Adipocyte (in vitro differentiated cells): ENCODE measurements around the gene KCNMA1.

Source experiments
- DNase-seq: peaks from one replicate; pipeline ENCODE4 v3.0.0-alpha.2; 2015; ENCODE audit warnings: low read depth
- H3K27me3 ChIP-seq: replicated peaks from 2 replicates; pipeline ENCODE4 v1.7.0; 2013; ENCODE audit warnings: mild to moderate bottlenecking, low read length, moderate library complexity; ENCODE audit not compliant: control insufficient read depth, insufficient read depth
- H3K36me3 ChIP-seq: 2 replicates; pipeline ENCODE4 v1.7.0; 2013; ENCODE audit warnings: low read length, mild to moderate bottlenecking, moderate library complexity; ENCODE audit not compliant: control insufficient read depth, insufficient read depth, severe bottlenecking
- H3K4me1 ChIP-seq: 2 replicates; pipeline ENCODE4 v1.7.0; 2013; ENCODE audit warnings: mild to moderate bottlenecking, low read length, moderate library complexity; ENCODE audit not compliant: control insufficient read depth, insufficient read depth
- H3K4me3 ChIP-seq: 2 replicates; pipeline ENCODE4 v1.7.0; 2013; ENCODE audit warnings: mild to moderate bottlenecking, low read length, moderate library complexity
- H3K9ac ChIP-seq: 2 replicates; pipeline ENCODE4 v1.7.0; 2013; ENCODE audit warnings: mild to moderate bottlenecking, low read length, moderate library complexity
- H3K9me3 ChIP-seq: 2 replicates; pipeline ENCODE4 v1.7.0; 2013; ENCODE audit warnings: mild to moderate bottlenecking, low read length, moderate library complexity; ENCODE audit not compliant: control insufficient read depth

KCNMA1 gene

GRCh38 chr10:77175631-77176222 lies 461.9 kb downstream of the KCNMA1 start:
- Histone ChIP-seq H3K4me3 (no peak overlapping the region), H3K27me3 (no peaks in the 10 kb centered on the region), H3K9ac (no peak overlapping the region), H3K9me3 (no peaks in the 10 kb centered on the region), H3K4me1 (peaks cover 19% of the 10 kb centered on the region), H3K36me3 (no peaks in the 10 kb centered on the region)
- DNase-seq, result no peak

GRCh38 chr10:77173615-77174461 lies 463.8 kb downstream of the KCNMA1 start:
- Histone ChIP-seq H3K36me3 (no peaks in the 10 kb centered on the region), H3K9ac (no peak overlapping the region), H3K9me3 (no peaks in the 10 kb centered on the region), H3K4me3 (no peak overlapping the region), H3K27me3 (no peaks in the 10 kb centered on the region), H3K4me1 (peaks cover under 1% of the 10 kb centered on the region)
- DNase-seq, result peak; percentile 92

- H3K27me3 ChIP-seq, result no peaks in the 10 kb centered on the region
- H3K4me1 ChIP-seq, result no peaks in the 10 kb centered on the region
- no peak overlapping the region for H3K4me3 ChIP-seq
- H3K9ac ChIP-seq, result no peak overlapping the region
- H3K9me3 ChIP-seq, result no peaks in the 10 kb centered on the region
- no peaks in the 10 kb centered on the region for H3K36me3 ChIP-seq
- no peak for DNase-seq
These were observed 465.5 kb downstream of the KCNMA1 start for GRCh38 chr10:77172086-77172485.

GRCh38 chr10:77168861-77169260 lies 468.7 kb downstream of the KCNMA1 start:
- H3K36me3 ChIP-seq, result no peaks in the 10 kb centered on the region
- no peak for DNase-seq
- no peak overlapping the region for H3K4me3 ChIP-seq

GRCh38 chr10:77168161-77168560 lies 469.4 kb downstream of the KCNMA1 start:
- DNase-seq, result no peak
- Histone ChIP-seq H3K9me3 (no peaks in the 10 kb centered on the region), H3K4me1 (peaks cover 25% of the 10 kb centered on the region), H3K9ac (no peak overlapping the region), H3K36me3 (no peaks in the 10 kb centered on the region), H3K27me3 (no peaks in the 10 kb centered on the region), H3K4me3 (no peak overlapping the region)

More at GRCh38 chr10:77168861-77169260, 468.7 kb downstream of the KCNMA1 start:
- H3K9ac ChIP-seq, result no peak overlapping the region
- H3K9me3 ChIP-seq, result no peaks in the 10 kb centered on the region
- no peaks in the 10 kb centered on the region for H3K27me3 ChIP-seq
- peaks cover 18% of the 10 kb centered on the region for H3K4me1 ChIP-seq

- peak overlapping the region; percentile 35 for H3K4me3 ChIP-seq
- H3K9ac ChIP-seq, result peak overlapping the region; percentile 33
- H3K9me3 ChIP-seq, result no peaks in the 10 kb centered on the region
- H3K4me1 ChIP-seq, result peaks cover 43% of the 10 kb centered on the region
- no peaks in the 10 kb centered on the region for H3K27me3 ChIP-seq
- H3K36me3 ChIP-seq, result no peaks in the 10 kb centered on the region
- peak; percentile 89 for DNase-seq
These were observed 472.0 kb downstream of the KCNMA1 start for GRCh38 chr10:77165445-77166208.

- no peak overlapping the region for H3K4me3 ChIP-seq
- H3K4me1 ChIP-seq, result peaks cover 51% of the 10 kb centered on the region
- no peaks in the 10 kb centered on the region for H3K27me3 ChIP-seq
- DNase-seq, result peak; percentile 73
- no peaks in the 10 kb centered on the region for H3K9me3 ChIP-seq
- peak overlapping the region; percentile 66 for H3K9ac ChIP-seq
- H3K36me3 ChIP-seq, result no peaks in the 10 kb centered on the region
These were observed 472.8 kb downstream of the KCNMA1 start for GRCh38 chr10:77164616-77165311.

- H3K9me3 ChIP-seq, result no peaks in the 10 kb centered on the region
- H3K4me1 ChIP-seq, result peaks cover 56% of the 10 kb centered on the region
- peak overlapping the region; percentile 66 for H3K9ac ChIP-seq
- no peaks in the 10 kb centered on the region for H3K27me3 ChIP-seq
- DNase-seq, result peak; percentile 96
- H3K4me3 ChIP-seq, result no peak overlapping the region
- H3K36me3 ChIP-seq, result no peaks in the 10 kb centered on the region
These were observed 473.8 kb downstream of the KCNMA1 start for GRCh38 chr10:77163670-77164348.

GRCh38 chr10:77162697-77163096 lies 474.9 kb downstream of the KCNMA1 start:
- no peaks in the 10 kb centered on the region for H3K36me3 ChIP-seq
- H3K9ac ChIP-seq, result no peak overlapping the region
- no peak overlapping the region for H3K4me3 ChIP-seq
- peaks cover 58% of the 10 kb centered on the region for H3K4me1 ChIP-seq
- H3K9me3 ChIP-seq, result no peaks in the 10 kb centered on the region
- DNase-seq, result peak; percentile 53
- H3K27me3 ChIP-seq, result no peaks in the 10 kb centered on the region

- peak; percentile 87 for DNase-seq
- peaks cover 72% of the 10 kb centered on the region for H3K4me1 ChIP-seq
- no peak overlapping the region for H3K4me3 ChIP-seq
- H3K9me3 ChIP-seq, result no peaks in the 10 kb centered on the region
- H3K27me3 ChIP-seq, result no peaks in the 10 kb centered on the region
- H3K36me3 ChIP-seq, result no peaks in the 10 kb centered on the region
- H3K9ac ChIP-seq, result no peak overlapping the region
These were observed 476.9 kb downstream of the KCNMA1 start for GRCh38 chr10:77160679-77161078.
